H7 (cell line): ENCODE results near the gene MYOC. TPM values are rescaled to one million over a fixed set of nuclear protein-coding genes. Genes with fewer than 3 reads are reported as not detected.
"Not testable (repeated sequence)": the region's sequence is repeated elsewhere in the genome, so short reads cannot be mapped to it uniquely, and the experiment has no call there.

Experiments
- DNase-seq: peaks from one replicate; pipeline ENCODE4 v3.0.0; 2012
- H3K27me3 ChIP-seq: 2 replicates; pipeline ENCODE4 v1.6.0; 2011; ENCODE audit warnings: mild to moderate bottlenecking, low read length; ENCODE audit not compliant: control insufficient read depth, insufficient read depth
- H3K36me3 ChIP-seq: replicated peaks from 2 replicates; pipeline ENCODE4 v1.5.1; 2011; ENCODE audit warnings: low read length; ENCODE audit not compliant: control insufficient read depth, insufficient read depth
- H3K4me3 ChIP-seq: 2 replicates; pipeline ENCODE4 v1.5.1; 2011; ENCODE audit warnings: low read depth, mild to moderate bottlenecking, control low read depth, low read length, moderate library complexity; ENCODE audit not compliant: insufficient read depth
- total RNA-seq: library from RNA; depleted of rRNA; stranded (reverse); fragments of >200 nt; shearing (Covaris generic); gene quantifications from 2 replicates; pipeline ENCODE4 v1.2.3, GENCODE V29; 2014

Gene MYOC
- total RNA-seq, 1 experiment from 2014 or later: not detected

- no peaks in the 10 kb centered on the region for H3K27me3 ChIP-seq
- no peak for DNase-seq
Measured at GRCh38 chr1:171663036-171663853, 10.8 kb upstream of the MYOC start.

DNA sequence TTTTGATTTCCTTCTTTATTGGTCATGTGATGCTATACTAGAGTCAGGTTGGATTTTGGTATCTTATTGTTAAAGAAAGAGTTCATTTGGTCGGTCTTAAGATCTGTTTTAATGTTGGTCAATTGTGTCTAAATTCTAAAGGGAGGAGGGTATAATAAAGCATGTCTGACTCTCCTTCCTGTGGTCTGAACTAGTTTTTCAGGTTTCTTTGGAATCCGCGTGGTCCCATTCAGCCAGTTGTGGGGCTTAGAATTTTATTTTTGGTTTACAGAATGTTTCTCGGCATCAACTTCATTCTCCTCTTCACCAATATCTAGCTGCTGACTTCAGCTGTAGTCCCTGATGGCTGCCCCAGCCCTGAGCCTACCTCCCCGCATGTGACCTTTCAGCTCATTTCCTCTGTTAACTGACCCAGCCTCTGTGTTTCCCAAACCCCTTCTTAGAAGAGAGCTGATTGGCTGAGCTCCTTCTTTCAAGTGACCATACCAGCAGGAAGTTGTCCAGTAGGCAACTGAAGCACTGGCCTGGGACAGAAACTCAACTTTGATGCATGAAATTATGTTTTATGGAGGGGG, 8.7 kb upstream of the MYOC start:
- no peaks in the 10 kb centered on the region for H3K36me3 ChIP-seq
- no peak overlapping the region for H3K4me3 ChIP-seq
- no peak for DNase-seq
- H3K27me3 ChIP-seq: no peaks in the 10 kb centered on the region

More at GRCh38 chr1:171663036-171663853, 10.8 kb upstream of the MYOC start:
- H3K36me3 ChIP-seq: no peaks in the 10 kb centered on the region
- H3K4me3 ChIP-seq: no peak overlapping the region

DNA sequence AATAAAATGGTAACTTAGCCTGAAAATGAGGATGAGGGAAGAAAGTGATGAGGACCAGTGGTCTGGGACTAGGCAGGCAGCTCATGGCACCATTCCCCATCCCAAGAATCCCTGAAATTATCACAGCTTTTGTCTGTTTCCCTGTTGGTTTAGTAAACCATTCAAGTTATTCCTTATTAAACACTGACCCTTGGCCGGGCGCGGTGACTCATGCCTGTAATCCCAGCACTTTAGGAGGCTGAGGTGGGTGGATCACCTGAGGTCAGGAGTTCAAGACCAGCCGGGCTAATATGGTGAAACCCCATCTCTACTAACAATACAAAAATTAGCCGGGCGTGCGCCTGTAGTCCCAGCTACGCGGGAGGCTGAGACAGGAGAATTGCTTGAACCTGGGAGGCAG, 3.7 kb upstream of the MYOC start:
- H3K27me3 ChIP-seq, H3K4me3 ChIP-seq, DNase-seq, H3K36me3 ChIP-seq: not testable (repeated sequence)

GRCh38 chr1:171655746-171656116, 3.2 kb upstream of the MYOC start:
- Histone ChIP-seq H3K36me3 (no peaks in the 10 kb centered on the region), H3K27me3 (no peaks in the 10 kb centered on the region), H3K4me3 (no peak overlapping the region)
- DNase-seq: no peak

- DNase-seq: peak; percentile 87
- Histone ChIP-seq H3K4me3 (no peak overlapping the region), H3K27me3 (no peaks in the 10 kb centered on the region)
Measured at GRCh38 chr1:171654942-171655745, 2.7 kb upstream of the MYOC start.

GRCh38 chr1:171654201-171654941, 1.9 kb upstream of the MYOC start:
- Histone ChIP-seq H3K4me3 (no peak overlapping the region), H3K36me3 (no peaks in the 10 kb centered on the region), H3K27me3 (no peaks in the 10 kb centered on the region)
- DNase-seq: no peak

More at GRCh38 chr1:171654942-171655745, 2.7 kb upstream of the MYOC start:
- H3K36me3 ChIP-seq: no peaks in the 10 kb centered on the region

GRCh38 chr1:171653796-171654195, 1.3 kb upstream of the MYOC start:
- Histone ChIP-seq H3K27me3 (no peaks in the 10 kb centered on the region), H3K36me3 (no peaks in the 10 kb centered on the region), H3K4me3 (no peak overlapping the region)
- no peak for DNase-seq

- Histone ChIP-seq H3K4me3 (no peak overlapping the region), H3K27me3 (no peaks in the 10 kb centered on the region), H3K36me3 (no peaks in the 10 kb centered on the region)
- DNase-seq: no peak
Measured at GRCh38 chr1:171646249-171646560, 6.3 kb downstream of the MYOC start.

- H3K4me3 ChIP-seq: no peak overlapping the region
- no peak for DNase-seq
- H3K27me3 ChIP-seq: no peaks in the 10 kb centered on the region
- H3K36me3 ChIP-seq: no peaks in the 10 kb centered on the region
Measured at GRCh38 chr1:171645553-171646248, 6.8 kb downstream of the MYOC start.

DNA sequence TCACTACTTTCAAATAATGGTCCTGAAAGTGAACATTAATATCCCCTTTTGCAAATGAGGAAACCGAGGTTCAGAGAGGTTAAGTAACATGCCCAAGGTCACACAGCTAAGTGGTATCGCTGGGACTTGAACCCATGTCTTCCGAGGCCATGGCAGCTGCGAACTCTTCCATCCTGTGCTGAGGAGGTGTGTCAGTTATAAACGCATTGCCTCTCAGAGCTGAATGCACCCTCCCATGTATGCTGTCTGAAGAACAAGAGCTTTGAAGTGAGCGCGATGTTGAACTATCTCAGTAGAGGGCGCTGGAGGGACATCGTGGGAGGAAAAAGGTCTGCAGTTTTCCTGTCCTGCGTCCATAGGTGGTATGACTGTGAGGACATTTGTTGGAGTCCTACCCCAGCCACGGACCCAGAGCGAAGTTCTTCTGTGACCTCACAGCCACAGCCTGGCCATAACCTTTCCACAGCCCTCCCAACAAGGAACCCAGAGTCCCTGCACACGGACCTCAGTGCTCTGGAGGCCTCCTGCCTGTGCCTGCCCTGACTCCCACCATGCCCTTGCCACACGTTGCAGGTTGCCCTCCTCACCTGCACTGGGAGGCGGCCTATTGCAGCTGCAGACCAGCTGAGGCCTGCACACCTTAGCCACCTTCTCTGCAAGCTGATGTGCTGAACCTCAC, 7.5 kb downstream of the MYOC start:
- peak; percentile 79 for DNase-seq
- H3K36me3 ChIP-seq: no peaks in the 10 kb centered on the region
- no peaks in the 10 kb centered on the region for H3K27me3 ChIP-seq
- H3K4me3 ChIP-seq: no peak overlapping the region

DNA sequence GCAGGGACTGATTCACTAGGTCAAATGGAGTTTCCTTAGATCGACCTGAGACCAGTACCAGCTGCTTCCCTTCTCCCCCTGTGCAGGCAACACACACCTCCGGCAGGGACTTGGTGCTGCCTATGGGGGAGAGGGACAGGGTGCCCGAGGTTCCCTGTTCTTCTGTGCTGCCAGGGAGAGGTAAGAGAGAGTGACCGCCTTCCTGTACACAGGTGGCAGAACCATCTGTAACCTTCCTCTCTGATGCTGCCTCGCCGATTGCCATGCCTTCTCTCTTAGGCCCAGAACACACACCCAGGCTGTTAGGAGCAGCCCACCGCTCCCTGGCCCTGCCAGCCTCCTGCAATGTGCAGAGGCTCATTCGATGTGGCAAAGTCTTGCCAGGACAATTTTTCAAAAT, 9.3 kb downstream of the MYOC start:
- H3K27me3 ChIP-seq: no peaks in the 10 kb centered on the region
- H3K36me3 ChIP-seq: no peaks in the 10 kb centered on the region
- no peak overlapping the region for H3K4me3 ChIP-seq
- no peak for DNase-seq

- Histone ChIP-seq H3K36me3 (no peaks in the 10 kb centered on the region), H3K27me3 (no peaks in the 10 kb centered on the region), H3K4me3 (no peak overlapping the region)
- DNase-seq: no peak
Measured at GRCh38 chr1:171642197-171642596, 10.3 kb downstream of the MYOC start.

GRCh38 chr1:171641076-171641864, 11.2 kb downstream of the MYOC start:
- DNase-seq: peak; percentile 65
- Histone ChIP-seq H3K27me3 (no peaks in the 10 kb centered on the region), H3K36me3 (no peaks in the 10 kb centered on the region), H3K4me3 (no peak overlapping the region)
